Hindlimb muscle (tissue), 1 donor: ENCODE results near the gene NDE1. TPM values are rescaled to one million over a fixed set of nuclear protein-coding genes. Genes with fewer than 3 reads are reported as not detected.
"Not testable (repeated sequence)": the region's sequence is repeated elsewhere in the genome, so short reads cannot be mapped to it uniquely, and the experiment has no call there.

Experiments used
- DNase-seq: peaks from one replicate; pipeline ENCODE4 v3.0.0-alpha.2; 2013
- polyA plus RNA-seq: library from polyadenylated mRNA; unstranded; fragments of 120-200 nt; gene quantifications from one replicate; pipeline ENCODE4 v1.2.1, GENCODE V29; 2013; ENCODE audit not compliant: insufficient read length

Gene NDE1
- polyA plus RNA-seq, 1 donor, result 23.0 TPM

GRCh38 chr16:15652293-15653001 lies 2.4 kb downstream of the NDE1 start:
- DNase-seq, result no peak

GRCh38 chr16:15653227-15653626 lies 3.2 kb downstream of the NDE1 start:
- DNase-seq, result no peak

GRCh38 chr16:15654591-15654990 lies 4.5 kb downstream of the NDE1 start:
- DNase-seq, result no peak

GRCh38 chr16:15655561-15655960 lies 5.5 kb downstream of the NDE1 start:
- DNase-seq, result not testable (repeated sequence)

GRCh38 chr16:15658149-15658548 lies 8.1 kb downstream of the NDE1 start:
- no peak for DNase-seq

GRCh38 chr16:15658556-15658955 lies 8.5 kb downstream of the NDE1 start:
- no peak for DNase-seq

- no peak for DNase-seq
Measured at GRCh38 chr16:15660203-15660601, 10.2 kb downstream of the NDE1 start.

GRCh38 chr16:15665107-15665506 lies 15.1 kb downstream of the NDE1 start:
- DNase-seq, result no peak

- DNase-seq, result no peak
Measured at GRCh38 chr16:15667091-15667742, 17.2 kb downstream of the NDE1 start.

- no peak for DNase-seq
Measured at GRCh38 chr16:15671530-15672117, 21.6 kb downstream of the NDE1 start.

GRCh38 chr16:15672127-15672513 lies 22.1 kb downstream of the NDE1 start:
- DNase-seq, result not testable (repeated sequence)

- DNase-seq, result peak; percentile 68
Measured at GRCh38 chr16:15672514-15673167, 22.6 kb downstream of the NDE1 start.

- no peak for DNase-seq
Measured at GRCh38 chr16:15674571-15674970, 24.5 kb downstream of the NDE1 start.

- DNase-seq, result no peak
Measured at GRCh38 chr16:15676506-15676905, 26.5 kb downstream of the NDE1 start.

GRCh38 chr16:15677447-15677846 lies 27.4 kb downstream of the NDE1 start:
- no peak for DNase-seq

GRCh38 chr16:15682105-15682570 lies 32.1 kb downstream of the NDE1 start:
- no peak for DNase-seq

- DNase-seq, result no peak
Measured at GRCh38 chr16:15686287-15686686, 36.2 kb downstream of the NDE1 start.

GRCh38 chr16:15689290-15689689 lies 39.2 kb downstream of the NDE1 start:
- no peak for DNase-seq

- DNase-seq, result no peak
Measured at GRCh38 chr16:15690296-15690695, 40.3 kb downstream of the NDE1 start.

GRCh38 chr16:15691046-15691445 lies 41.0 kb downstream of the NDE1 start:
- no peak for DNase-seq

GRCh38 chr16:15692508-15692907 lies 42.5 kb downstream of the NDE1 start:
- not testable (repeated sequence) for DNase-seq

- DNase-seq, result no peak
Measured at GRCh38 chr16:15694499-15694898, 44.5 kb downstream of the NDE1 start.

GRCh38 chr16:15699819-15700218 lies 49.8 kb downstream of the NDE1 start:
- no peak for DNase-seq
